ENCODE measurements around the gene GRP.

GRP gene

DNA sequence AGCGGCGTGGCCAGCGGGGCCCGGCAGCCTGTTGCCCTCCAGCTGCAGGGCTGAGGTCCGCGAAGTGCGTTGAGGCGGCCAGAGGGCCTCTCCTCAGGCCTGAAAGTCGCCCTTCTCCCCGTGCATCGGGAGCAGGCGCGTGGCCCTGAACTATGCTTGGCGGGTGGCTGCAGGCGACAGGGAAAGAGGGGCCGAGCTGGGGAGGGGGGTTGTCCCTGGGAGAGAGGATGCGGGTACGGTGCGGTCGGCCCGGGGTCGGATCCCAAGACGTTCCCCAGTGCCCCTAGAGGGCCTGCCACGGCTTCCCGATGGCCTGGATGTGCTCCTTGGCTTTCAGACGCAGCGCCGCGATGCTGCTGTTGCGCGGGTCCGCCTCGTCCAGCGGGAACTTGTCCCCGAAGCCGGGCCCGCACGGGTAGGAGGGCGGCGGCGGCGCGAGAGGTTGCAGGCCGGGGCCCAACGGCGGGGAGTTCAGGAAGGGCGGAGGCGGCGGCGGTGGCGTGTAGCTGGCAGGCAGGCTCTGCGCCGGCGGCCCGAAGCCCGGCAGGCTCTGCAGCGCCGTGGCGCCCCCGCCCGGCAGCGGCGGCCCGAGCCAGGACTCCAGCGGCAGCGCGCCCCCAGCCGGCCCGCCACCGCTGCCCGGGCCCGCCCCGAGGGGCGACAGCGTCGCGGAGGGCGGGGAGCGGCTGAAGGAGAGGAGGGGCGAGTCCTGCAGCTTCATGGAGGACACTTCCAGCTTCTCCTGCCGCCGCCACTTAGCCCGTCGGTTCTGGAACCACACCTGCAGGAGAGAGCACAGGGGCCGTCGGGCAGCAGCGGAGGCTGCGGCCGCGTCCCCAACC is 49.0 kb downstream of the GRP start:
- DNase-seq, result peak; percentile 73

DNA sequence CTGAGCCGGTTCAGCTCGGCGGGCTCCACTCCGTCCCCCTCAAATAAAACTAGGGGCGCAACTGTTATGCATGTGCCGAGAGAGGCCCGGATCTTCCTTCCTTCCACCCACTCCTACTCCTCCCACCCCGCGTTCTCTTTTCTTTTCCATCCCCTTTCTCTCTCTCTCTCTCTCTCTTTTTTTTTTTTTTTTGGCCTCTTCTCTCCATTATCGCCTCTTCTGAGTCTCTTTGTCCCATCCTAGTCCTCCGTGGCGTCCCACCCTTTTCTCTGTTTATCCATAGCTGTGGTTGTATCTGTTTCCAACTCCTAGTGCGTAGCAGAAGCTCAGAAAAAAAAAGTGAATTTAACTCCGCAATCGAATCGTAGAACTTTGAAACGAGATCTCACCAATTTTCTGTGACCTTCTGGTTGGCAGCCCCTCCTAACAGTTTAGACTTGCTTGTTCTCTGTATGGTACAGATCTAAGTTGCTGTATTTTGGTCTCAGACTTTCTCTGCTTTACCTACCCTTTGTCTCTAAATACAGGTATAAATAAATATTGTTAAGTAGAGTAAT is 49.7 kb downstream of the GRP start:
- DNase-seq, result no peak

DNA sequence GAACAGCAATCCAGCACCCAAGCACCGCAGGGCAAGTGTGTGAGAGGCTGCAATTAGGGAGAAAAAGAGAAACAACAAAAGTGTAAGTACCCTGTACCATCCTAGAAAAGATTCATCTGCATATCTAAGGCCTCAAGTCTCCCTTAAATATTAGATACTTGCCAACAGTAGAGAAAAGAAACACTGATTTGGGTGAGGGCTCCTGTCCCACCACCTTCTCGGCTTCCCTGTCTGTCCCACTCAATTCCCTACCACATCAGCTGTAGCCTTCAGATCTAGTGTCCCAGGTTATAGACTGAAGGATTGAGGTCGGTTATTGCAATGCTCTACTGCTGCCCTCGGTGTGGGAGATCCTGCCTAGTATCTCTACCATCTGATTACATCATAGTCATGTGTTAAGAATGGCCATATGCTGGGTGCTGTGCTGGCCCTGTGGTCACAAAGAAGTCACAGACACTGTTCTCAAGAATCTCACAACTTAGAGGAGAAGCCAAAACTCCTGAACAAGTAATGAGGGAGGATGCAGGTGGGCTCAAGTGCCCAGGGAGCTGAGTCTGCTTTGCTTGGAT is 50.8 kb downstream of the GRP start:
- no peak for DNase-seq

DNA sequence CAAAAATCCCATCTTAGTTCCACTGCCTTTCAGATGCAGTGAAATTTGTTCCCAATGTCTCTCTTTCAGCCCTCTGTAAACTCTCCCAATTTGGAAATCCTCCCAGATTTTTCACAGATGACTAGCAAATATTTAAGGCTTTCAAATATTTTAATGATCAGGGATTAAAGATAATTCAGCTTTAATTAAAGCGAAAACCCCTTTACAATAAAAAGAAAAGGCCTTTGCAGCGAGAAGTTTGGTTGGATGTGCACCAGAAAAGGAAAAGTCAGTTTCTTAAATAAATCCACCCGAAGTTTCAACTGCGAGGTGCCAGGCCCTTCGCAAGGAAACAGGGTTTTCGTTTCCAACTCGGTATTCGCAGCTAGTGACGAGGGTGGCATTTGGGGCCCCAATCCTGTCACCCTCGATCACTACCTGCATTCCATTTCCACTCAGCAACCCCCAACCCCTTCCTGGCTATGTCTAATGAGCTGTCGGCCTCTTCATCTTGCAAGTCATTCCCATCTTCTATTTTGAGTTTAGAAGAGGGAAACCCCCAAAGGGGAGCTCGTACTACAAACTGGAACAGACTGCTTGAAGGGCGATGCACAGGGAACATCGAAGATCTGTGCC is 51.8 kb downstream of the GRP start:
- DNase-seq, result no peak

DNA sequence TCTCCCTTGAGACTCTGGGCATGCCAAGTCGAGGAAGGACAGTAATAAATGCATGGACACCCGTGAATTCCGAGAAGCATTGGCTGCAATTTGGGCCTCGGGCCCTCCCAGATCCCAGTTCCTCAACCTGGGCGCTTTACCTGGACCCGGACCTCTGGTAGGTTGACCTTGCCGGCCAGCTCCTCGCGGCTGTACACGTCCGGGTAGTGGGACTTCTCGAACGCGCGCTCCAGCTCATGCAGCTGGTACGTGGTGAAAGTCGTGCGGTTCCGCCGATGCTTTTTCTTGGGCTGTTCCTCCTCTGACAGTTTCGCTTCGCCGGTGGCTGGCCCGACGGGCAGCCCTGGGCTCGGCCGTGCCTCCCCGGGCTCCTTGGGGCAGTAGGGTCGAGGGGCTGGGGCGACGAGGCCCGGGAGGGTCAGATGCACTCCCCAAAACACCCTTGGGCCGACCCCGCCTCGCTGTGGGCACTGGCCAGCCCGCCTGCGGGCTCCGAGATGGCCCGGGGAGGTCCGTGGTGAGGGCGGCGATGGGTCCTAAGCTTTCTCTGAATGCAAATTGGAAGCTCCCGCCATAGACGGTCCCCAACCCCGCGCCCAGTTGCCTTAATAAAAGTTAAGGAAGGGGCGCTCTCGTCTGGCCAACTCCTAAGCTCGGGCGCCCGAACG is 52.4 kb downstream of the GRP start:
- DNase-seq, result no peak

DNA sequence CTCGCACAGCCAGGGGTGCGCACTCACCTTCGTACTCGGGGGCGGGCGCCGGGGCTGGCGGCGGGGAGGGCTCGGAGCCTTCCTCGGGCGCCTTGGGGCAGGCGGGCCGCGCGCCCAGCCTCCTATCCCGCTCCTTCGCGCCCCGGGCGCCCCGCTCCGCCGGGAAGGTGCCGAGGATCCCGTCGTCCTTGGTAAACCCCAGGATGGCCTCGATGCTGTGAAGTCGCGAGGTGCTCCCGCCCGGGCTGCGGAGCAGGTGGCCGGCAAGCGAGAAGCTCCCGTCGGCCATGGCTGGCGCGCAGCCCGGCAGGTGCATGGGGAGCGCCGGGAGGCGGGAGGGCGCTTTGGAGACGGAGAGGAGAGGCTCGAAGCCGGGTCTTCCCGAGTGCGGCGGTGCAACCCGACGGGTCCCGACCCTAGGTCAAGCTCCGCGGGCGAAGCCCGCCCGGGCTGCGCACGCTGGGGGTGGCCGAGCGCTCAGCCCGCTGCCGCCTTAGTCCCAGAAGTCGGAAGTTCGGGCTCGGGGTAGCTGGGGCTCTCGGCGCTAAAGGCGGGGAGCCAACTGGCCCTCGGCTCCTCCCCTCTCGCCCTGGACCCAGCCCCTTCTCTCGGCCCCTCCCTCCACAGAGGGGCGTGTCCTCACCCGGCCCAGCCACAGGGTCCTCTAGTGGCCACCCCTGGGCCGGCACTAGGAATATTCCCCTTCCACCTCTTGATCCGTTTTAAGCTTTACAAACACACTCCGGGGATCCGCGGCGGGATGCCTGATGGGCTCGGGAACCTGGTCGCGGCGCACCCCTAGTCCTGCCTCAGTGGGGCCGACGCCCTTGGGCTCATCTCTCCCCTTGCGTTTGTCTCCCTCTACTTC is 53.2 kb downstream of the GRP start, which contains the start of gene RAX:
Gene RAX, minus strand, starts transcription at position 564 of the 868 bp plus-strand sequence. Its CDS starts 248 bp downstream, at position 316.
- no peak for DNase-seq

DNA sequence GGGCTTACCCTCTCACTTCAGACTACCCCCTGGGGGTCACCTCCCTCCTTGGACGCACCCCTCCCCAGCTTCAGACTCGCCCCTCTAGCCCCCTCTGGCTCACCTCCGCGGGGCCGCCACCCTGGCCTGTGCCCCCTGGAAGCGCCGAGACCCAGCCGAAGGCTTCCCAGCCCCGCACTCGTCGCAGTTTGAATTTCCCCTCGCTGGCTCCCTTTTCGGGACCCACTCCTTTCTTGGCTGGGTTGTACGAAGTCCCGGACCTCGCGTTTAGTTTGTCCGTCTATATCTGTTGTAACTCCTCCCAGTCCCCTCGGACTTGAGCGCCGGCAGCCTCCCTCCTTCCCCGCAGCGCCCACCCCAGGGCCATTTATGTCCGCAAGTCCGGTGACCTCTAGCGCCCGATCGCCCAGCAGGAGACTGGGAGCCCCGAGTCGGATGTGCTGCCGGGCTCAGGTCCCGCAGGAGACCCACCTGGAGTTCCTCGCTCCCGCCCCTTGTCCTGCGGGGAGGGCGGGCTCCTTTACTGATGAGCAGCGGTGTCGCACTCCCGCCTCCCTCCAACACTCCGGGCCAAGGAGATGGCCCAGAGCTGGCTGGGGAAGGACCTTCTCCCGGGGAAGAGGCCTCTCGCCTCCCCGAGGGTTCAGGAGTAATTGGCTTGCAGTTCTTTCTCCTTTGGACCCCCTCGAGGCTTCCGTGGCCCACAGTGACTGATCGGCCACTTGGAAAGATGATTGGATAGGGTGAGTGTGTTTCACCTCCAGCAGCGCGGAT is 54.0 kb downstream of the GRP start:
- DNase-seq, result no peak

DNA sequence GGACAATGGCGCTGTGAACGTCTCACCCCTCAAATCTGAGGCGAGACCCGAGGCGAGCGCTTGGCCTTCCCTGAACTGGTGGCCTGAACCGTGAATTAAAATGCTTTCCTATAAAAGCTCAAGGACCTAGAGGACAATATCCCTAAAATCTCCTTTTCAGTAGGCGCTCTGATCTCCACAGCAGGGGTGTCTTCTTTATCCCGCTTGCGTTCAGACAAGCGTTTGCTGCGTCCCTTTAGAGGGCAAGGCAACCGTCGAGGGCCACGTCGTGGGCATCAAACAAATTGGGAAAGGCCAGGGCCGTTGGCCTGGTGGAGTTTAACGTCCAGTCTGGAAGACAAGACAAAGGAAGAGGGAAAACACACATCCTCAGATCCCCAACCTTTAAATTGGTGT is 54.6 kb downstream of the GRP start:
- no peak for DNase-seq

DNA sequence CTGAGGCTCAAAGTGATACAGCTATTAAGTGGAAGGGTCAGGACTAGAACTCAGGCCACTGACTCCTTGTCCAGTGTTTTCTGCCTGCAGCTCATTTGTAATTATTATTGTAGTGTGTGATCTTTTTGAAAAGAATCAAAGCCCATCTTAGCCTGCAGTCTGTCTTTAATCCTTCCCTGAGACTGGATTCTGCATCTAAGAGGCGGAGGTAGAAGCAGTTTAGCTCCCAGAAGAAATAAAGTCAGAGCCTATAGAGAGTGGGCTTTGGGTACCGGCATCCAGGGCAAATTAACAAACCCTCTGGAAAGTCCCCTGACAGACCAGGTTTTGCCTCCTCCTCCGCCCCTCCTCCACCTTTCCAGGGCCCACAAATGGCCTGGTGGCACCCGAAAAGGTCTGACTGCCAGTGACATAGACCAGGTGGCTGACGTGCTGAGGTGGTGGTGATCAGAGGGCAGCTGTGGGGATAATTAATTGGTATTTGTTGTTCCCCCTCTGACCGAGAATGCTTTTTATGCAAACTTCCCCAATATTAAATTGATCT is 55.5 kb downstream of the GRP start:
- DNase-seq, result no peak

DNA sequence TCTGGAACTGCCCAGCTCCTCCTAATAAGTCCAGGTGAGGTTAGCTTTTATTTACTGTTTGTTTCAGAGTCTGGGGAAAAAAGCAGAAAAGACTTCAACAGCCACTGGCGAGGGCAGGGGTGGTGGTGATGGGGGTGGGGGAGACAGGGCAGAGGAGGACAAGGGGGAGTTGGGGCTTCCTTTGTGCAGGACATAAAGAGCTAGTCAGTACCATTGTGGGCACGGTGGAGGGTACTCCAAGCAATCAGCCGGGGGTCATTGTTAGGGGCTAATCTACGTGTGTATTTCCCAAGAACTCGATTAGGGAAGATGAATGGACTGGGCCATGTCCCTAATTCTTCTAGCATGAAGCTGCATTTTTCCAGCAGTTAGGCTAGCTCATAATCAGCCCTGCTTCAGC is 56.1 kb downstream of the GRP start:
- DNase-seq, result no peak

DNA sequence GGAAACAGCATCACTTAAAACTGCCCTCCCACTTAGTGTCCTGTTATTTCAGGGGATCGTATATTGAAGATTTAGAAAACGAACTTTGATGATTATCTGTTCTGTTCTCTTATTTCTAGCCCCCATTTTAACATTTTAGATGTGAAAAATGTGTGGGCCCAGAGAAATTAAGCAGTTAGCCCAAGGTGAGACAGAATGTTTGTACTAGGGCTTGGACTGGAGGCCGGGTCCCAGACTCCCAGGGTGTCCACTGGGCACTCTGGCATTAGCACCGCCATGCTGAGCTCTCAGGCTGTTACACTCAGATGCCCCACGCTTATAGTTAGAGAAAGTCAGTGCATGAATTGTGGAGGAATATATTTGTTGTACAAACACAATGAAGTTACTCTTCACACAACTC is 58.8 kb downstream of the GRP start:
- DNase-seq, result no peak

DNA sequence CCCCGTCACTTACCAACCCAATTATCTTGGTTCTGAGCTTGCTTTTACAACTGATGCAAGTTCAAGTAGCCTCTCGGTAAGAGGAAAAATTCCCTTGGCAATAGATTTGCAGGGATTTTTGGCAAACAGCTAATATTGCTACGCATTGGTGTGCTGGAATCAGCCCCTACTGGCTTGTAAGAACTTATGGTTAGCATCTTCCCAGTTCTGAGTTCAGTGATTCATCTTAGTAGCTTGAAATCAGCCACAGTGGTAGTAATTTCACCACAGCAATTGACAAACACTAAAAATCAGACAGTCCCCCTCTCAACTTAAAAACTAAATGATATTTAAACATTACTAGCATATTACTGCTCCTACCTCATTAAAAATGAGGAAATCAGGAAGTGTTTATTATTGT is 59.2 kb downstream of the GRP start:
- no peak for DNase-seq

DNA sequence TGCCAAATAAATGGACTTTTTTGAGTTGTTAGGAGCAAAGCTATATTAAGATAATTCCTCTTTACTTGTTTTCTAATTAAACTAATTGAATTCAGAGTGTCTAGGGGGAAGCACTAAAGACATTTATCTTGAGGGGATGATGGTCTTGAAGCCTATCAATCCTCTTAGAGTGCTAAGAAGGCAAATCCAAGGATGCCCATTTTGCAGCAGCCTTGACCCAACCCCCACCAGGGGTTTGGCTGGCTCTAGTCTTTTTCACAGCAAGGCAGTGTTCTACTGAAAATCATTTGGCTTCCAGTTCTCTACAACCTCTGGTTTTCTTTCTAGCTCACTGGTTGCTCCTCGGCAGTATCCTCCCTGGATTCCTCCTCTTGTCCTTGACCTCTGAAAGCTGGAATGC is 59.8 kb downstream of the GRP start:
- no peak for DNase-seq

Data from left hindlimb (tissue), 1 donor.